ENCODE data around the gene TMED8. TPM values are rescaled to one million over a fixed set of nuclear protein-coding genes. Genes with fewer than 3 reads are reported as not detected.

Gene TMED8
- total and polyA plus RNA-seq, 9 donors, result 5.5 to 17.4 (median 13.1) TPM

DNA sequence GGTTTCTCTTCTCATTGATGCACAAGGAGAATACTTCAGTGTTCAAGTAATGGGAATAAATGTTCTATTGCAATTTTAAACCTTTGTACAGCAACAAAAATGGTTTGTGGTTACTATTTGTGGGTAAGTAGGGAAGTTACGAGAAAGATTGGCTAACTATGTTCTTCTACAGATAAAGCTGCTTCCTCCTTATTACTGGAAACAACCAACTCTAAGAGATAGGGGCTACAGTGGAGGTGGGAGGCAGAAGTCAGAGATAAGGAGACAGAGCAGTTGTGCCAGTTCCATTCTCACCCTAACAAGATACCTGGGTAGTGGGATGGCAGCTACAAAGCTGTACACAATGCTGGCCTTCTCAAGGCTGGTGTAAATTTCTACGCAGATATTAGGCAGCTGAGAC lies 30.3 kb upstream of the TMED8 start:
- intact Hi-C loops (cut with DNase I), result no loop called here
- WGBS, 3 donors, result 53 to 64% (median 62%) methylated on average over 2 of the region's 2 CpGs
- DNase-seq, result no peak

DNA sequence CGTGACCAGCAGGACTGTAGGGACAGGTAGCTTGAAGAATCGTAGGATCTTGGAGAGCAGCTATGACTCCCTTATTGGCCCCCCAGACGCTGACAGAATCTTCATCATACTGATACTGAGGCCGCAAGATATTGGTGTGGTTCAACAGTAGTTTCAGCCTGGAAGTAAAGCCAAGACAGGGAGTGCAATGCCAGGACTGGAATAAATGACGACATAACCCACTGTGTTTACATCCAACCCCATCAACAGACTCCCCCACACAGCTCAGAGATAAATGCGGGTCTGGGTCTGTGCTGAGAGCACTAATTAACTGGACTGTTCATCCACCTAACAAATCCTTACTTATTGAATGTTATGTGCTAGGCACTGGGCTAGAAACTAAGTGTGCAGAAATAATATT lies 29.8 kb upstream of the TMED8 start:
- no peaks in the 10 kb centered on the region for H3K9me3 ChIP-seq
- no peak overlapping the region for H3K4me3 ChIP-seq
- intact Hi-C loops (cut with DNase I), result no loop called here
- 13 to 17% (median 14%) methylated on average over 6 of the region's 6 CpGs for WGBS, 3 donors
- no peak overlapping the region for H3K27ac ChIP-seq
- peak in 3 of 5 donors; percentile 20 to 35 (median 23) for DNase-seq
- H3K4me1 ChIP-seq (ENCODE audit: insufficient read depth), result peaks cover 1% of the 10 kb centered on the region
- TF ChIP-seq POLR2A (IDR thresholded peaks at IDR 0.05), result no peak
- TF ChIP-seq, protein P1, sequence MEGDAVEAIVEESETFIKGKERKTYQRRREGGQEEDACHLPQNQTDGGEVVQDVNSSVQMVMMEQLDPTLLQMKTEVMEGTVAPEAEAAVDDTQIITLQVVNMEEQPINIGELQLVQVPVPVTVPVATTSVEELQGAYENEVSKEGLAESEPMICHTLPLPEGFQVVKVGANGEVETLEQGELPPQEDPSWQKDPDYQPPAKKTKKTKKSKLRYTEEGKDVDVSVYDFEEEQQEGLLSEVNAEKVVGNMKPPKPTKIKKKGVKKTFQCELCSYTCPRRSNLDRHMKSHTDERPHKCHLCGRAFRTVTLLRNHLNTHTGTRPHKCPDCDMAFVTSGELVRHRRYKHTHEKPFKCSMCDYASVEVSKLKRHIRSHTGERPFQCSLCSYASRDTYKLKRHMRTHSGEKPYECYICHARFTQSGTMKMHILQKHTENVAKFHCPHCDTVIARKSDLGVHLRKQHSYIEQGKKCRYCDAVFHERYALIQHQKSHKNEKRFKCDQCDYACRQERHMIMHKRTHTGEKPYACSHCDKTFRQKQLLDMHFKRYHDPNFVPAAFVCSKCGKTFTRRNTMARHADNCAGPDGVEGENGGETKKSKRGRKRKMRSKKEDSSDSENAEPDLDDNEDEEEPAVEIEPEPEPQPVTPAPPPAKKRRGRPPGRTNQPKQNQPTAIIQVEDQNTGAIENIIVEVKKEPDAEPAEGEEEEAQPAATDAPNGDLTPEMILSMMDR (IDR thresholded peaks at IDR 0.05), result no peak
- no peak for TF ChIP-seq EP300 (IDR thresholded peaks at IDR 0.05)
- no peaks in the 10 kb centered on the region for H3K27me3 ChIP-seq
- no peaks in the 10 kb centered on the region for H3K36me3 ChIP-seq

More for the DNA sequence above, 30.3 kb upstream of the TMED8 start:
- TF ChIP-seq, protein P1 (IDR thresholded peaks at IDR 0.05), result no peak
- TF ChIP-seq POLR2A (IDR thresholded peaks at IDR 0.05) (no peak), EP300 (IDR thresholded peaks at IDR 0.05) (no peak)
- H3K27ac ChIP-seq, result no peak overlapping the region
- no peaks in the 10 kb centered on the region for H3K36me3 ChIP-seq
- H3K27me3 ChIP-seq, result no peaks in the 10 kb centered on the region
- no peaks in the 10 kb centered on the region for H3K9me3 ChIP-seq
- H3K4me1 ChIP-seq (ENCODE audit: insufficient read depth), result peaks cover 1% of the 10 kb centered on the region
- H3K4me3 ChIP-seq, result no peak overlapping the region

DNA sequence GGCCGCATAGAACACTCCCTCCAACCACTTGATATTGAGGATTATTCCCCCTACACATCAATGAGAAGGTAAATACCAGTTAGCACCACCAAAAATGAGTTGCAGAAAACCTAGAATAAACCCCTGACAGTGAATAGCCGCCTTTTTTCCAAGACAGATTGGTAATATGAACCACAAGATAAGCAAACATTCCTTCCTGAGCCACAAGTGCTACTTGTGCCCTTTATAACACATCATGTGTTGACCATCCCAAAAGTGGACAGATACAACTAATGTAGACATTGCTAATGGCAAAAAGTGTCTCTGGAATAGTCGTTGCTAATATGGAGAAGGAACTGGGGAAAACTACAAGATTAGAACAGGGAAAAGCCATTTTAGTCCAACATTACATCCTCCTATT lies 29.2 kb upstream of the TMED8 start:
- H3K4me1 ChIP-seq (ENCODE audit: insufficient read depth), result peaks cover 1% of the 10 kb centered on the region
- H3K36me3 ChIP-seq, result no peaks in the 10 kb centered on the region
- H3K27me3 ChIP-seq, result no peaks in the 10 kb centered on the region
- H3K9me3 ChIP-seq, result no peaks in the 10 kb centered on the region
- no peak for TF ChIP-seq EP300 (IDR thresholded peaks at IDR 0.05)
- TF ChIP-seq, protein P1 (IDR thresholded peaks at IDR 0.05), result no peak
- TF ChIP-seq POLR2A (IDR thresholded peaks at IDR 0.05), result no peak
- DNase-seq, result no peak
- H3K27ac ChIP-seq, result no peak overlapping the region
- H3K4me3 ChIP-seq, result no peak overlapping the region
- WGBS, 3 donors, result 41 to 52% (median 45%) methylated on average over 3 of the region's 3 CpGs
- intact Hi-C loops (cut with DNase I), result no loop called here

DNA sequence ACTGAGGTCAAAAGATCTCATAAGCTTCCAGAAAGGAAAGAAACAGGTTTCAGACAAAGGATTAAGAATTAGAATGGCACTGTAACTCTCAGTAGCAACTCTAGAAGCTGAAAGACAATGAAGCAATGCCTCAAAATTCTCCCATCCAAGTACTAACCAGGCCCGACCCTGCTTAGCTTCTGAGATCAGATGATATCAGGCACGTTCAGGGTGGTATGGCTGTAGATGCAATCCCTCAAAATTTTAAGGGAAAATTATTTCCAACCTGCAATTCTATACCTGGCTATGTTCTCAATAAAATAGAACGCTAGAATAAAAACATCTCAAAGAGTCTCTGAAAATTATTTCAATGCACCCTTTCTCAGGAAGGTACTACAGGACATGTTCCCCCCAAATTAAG lies 26.9 kb upstream of the TMED8 start:
- no peaks in the 10 kb centered on the region for H3K27me3 ChIP-seq
- no peak overlapping the region for H3K27ac ChIP-seq
- no peak for TF ChIP-seq EP300 (IDR thresholded peaks at IDR 0.05)
- no peak for TF ChIP-seq POLR2A (IDR thresholded peaks at IDR 0.05)
- TF ChIP-seq, protein P1 (IDR thresholded peaks at IDR 0.05), result no peak
- no peaks in the 10 kb centered on the region for H3K36me3 ChIP-seq
- intact Hi-C loops (cut with DNase I), result no loop called here
- peaks cover 1% of the 10 kb centered on the region for H3K4me1 ChIP-seq (ENCODE audit: insufficient read depth)
- 85 to 89% (median 88%) methylated on average over 3 of the region's 3 CpGs for WGBS, 3 donors
- H3K4me3 ChIP-seq, result no peak overlapping the region
- DNase-seq, result no peak
- no peaks in the 10 kb centered on the region for H3K9me3 ChIP-seq

Measured in ovary (tissue), 9 donors.